Measurements from ENCODE around the gene NECAB2.

Gene NECAB2

GRCh38 chr16:83990492-83990891, 22.4 kb downstream of the NECAB2 start:
- Histone ChIP-seq H3K27ac (no peak overlapping the region), H3K4me3 (no peak overlapping the region)
- DNase-seq (ENCODE audit: low spot score) = no peak
- no peak for TF ChIP-seq CTCF (IDR thresholded peaks at IDR 0.05)

- no peak overlapping the region for H3K27ac ChIP-seq
- TF ChIP-seq CTCF (IDR thresholded peaks at IDR 0.05) = no peak
- no peak overlapping the region for H3K4me3 ChIP-seq
- no peak for DNase-seq (ENCODE audit: low spot score)
These were observed 24.6 kb downstream of the NECAB2 start for GRCh38 chr16:83992624-83993023.

- Histone ChIP-seq H3K27ac (no peak overlapping the region), H3K4me3 (no peak overlapping the region)
- no peak for DNase-seq (ENCODE audit: low spot score)
- TF ChIP-seq CTCF (IDR thresholded peaks at IDR 0.05) = no peak
These were observed 26.0 kb downstream of the NECAB2 start for GRCh38 chr16:83994087-83994486.

- H3K27ac ChIP-seq = no peak overlapping the region
- no peak for DNase-seq (ENCODE audit: low spot score)
- no peak overlapping the region for H3K4me3 ChIP-seq
- no peak for TF ChIP-seq CTCF (IDR thresholded peaks at IDR 0.05)
These were observed 26.7 kb downstream of the NECAB2 start for GRCh38 chr16:83994703-83995102.

- DNase-seq (ENCODE audit: low spot score) = no peak
- Histone ChIP-seq H3K27ac (no peak overlapping the region), H3K4me3 (no peak overlapping the region)
- TF ChIP-seq CTCF (IDR thresholded peaks at IDR 0.05) = no peak
These were observed 27.7 kb downstream of the NECAB2 start for GRCh38 chr16:83995754-83996153.

- H3K4me3 ChIP-seq = no peak overlapping the region
- H3K27ac ChIP-seq = no peak overlapping the region
- no peak for DNase-seq (ENCODE audit: low spot score)
- TF ChIP-seq CTCF (IDR thresholded peaks at IDR 0.05) = no peak
These were observed 28.6 kb downstream of the NECAB2 start for GRCh38 chr16:83996481-83997252.

GRCh38 chr16:83998091-83998490, 30.0 kb downstream of the NECAB2 start:
- DNase-seq (ENCODE audit: low spot score) = no peak
- Histone ChIP-seq H3K27ac (no peak overlapping the region), H3K4me3 (no peak overlapping the region)
- TF ChIP-seq CTCF (IDR thresholded peaks at IDR 0.05) = no peak

Data from coronary artery (tissue), 2 donors.